ENCODE results near the gene SPTA1.

Gene SPTA1

DNA sequence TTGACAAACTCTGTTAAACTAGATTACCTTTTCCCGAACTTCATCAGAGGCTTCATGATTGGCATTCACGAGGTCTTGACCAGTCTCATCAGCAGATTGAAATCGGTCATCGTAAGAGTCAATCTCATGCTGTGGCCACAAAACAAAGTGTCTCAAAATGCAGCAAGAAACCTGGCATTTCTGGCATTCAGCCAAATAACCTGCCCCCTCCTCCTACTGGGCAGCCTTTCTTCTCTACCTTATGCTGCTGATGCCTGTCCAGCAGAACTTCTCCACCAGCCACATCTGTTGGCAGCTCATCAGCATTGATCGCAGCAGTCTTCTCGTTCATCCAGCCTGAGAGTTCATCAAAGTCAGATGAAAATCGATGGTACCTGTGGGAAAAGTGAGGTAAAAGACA lies 12.2 kb downstream of the SPTA1 start:
- POLR2A ChIA-PET, result no interaction called here
- TF ChIP-seq, protein P1, sequence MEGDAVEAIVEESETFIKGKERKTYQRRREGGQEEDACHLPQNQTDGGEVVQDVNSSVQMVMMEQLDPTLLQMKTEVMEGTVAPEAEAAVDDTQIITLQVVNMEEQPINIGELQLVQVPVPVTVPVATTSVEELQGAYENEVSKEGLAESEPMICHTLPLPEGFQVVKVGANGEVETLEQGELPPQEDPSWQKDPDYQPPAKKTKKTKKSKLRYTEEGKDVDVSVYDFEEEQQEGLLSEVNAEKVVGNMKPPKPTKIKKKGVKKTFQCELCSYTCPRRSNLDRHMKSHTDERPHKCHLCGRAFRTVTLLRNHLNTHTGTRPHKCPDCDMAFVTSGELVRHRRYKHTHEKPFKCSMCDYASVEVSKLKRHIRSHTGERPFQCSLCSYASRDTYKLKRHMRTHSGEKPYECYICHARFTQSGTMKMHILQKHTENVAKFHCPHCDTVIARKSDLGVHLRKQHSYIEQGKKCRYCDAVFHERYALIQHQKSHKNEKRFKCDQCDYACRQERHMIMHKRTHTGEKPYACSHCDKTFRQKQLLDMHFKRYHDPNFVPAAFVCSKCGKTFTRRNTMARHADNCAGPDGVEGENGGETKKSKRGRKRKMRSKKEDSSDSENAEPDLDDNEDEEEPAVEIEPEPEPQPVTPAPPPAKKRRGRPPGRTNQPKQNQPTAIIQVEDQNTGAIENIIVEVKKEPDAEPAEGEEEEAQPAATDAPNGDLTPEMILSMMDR (IDR thresholded peaks at IDR 0.05; ENCODE audit: control extremely low read depth, extremely low read depth, low read depth, missing control alignments), result no peak
- DNase-seq (ENCODE audit: extremely low spot score), result no peak
- CTCF ChIA-PET, result no interaction called here

DNA sequence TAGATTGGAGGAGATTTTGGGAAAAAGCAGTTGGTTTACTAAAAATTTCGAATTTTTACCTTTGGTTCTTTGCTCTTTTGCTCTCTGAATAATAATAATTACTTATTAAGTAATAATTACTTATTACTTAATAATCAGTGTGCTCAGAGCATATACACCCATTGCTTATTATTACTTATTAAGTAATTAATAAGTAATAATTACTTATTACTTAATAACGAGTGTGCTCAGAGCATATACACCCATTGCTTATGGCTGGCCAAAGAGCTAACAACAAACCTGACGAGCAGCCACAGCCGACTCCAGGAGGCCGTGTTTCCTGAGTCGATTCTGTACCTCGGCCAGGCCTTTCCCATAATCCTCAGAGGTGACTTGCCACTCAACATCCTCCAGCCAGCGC lies 20.5 kb downstream of the SPTA1 start:
- ChIA-PET CTCF (interaction anchor here (1.5 kb wide), 1 partner anchor 29 kb away, joined by 3 read pairs; no protein-coding TSS in a partner anchor), POLR2A (no interaction called here)
- DNase-seq (ENCODE audit: extremely low spot score), result no peak
- TF ChIP-seq, protein P1 (IDR thresholded peaks at IDR 0.05; ENCODE audit: control extremely low read depth, extremely low read depth, low read depth, missing control alignments), result no peak

DNA sequence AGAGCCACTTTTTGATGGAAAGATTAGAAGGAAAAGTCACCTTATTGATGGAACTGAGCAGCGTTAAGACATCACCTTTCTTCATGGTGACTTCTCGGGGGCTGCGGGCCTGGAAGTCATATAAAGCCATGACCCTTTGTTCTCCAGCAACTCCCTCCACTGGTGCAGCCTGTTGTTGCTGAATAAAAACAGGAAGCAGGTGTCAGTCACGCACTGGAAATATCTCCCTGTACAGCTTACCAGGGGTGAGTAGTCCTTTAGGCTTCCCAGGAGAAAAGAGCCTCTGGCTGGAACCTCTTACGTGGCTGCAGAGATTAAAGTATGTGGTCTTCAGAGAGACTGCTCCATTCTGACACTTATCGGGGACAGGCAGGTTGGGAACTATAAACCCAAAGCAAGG lies 31.9 kb downstream of the SPTA1 start:
- TF ChIP-seq, protein P1 (IDR thresholded peaks at IDR 0.05; ENCODE audit: control extremely low read depth, extremely low read depth, low read depth, missing control alignments), result no peak
- no peak for DNase-seq (ENCODE audit: extremely low spot score)
- CTCF ChIA-PET, result no interaction called here
- POLR2A ChIA-PET, result no interaction called here

DNA sequence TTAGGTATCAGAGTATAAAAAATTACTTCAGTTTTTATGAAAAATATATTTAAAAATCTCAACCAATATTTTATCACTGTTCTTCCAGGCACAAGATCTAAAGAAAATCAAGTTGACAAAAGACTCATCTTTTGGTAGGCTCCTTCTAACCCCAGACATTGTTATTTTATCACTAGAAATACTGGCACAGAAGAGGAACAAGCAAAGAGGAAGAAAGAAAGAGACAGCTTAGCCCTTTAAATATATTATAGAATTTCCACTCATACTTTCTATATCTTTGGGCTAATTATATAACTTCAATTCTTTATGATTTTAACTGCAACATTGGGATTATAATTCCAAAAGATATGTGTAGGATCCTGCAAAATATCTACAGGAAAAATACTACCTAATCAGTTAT lies 32.4 kb downstream of the SPTA1 start:
- CTCF ChIA-PET, result no interaction called here
- POLR2A ChIA-PET, result no interaction called here
- TF ChIP-seq, protein P1 (IDR thresholded peaks at IDR 0.05; ENCODE audit: control extremely low read depth, extremely low read depth, low read depth, missing control alignments), result no peak
- no peak for DNase-seq (ENCODE audit: extremely low spot score)

DNA sequence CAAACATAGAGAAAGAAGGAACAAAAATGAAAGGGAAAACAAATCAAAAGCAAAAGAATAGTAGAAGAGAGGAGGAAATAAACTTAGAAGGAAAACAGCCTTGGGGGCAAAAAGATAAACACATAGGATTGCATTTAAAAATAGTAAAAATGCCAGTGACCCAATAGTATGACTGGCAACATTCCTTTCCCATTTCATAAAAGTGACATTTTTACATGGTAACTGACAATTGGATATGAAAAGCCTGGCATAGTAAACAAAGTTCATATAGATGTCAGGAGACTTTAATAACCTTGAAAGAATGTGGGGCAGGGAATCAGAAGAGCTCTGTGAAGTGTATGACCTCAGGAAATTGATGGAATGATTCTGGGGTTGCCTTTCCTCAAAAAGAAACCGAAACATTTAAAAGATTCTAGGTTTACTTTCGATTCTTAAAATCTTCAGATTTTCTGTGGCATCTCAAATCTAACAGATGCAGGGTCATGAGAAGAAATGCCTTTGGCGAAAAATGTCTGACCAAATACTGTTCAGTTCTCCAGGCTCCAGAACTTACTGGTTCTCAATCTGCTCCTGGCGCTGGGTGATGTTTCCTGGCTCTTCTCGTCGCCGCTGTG lies 33.7 kb downstream of the SPTA1 start:
- ChIA-PET POLR2A (no interaction called here), CTCF (interaction anchor here (1.6 kb wide), 1 partner anchor 16 kb away, joined by 4 read pairs; no protein-coding TSS in a partner anchor)
- TF ChIP-seq, protein P1 (IDR thresholded peaks at IDR 0.05; ENCODE audit: control extremely low read depth, extremely low read depth, low read depth, missing control alignments), result no peak
- DNase-seq (ENCODE audit: extremely low spot score), result no peak

DNA sequence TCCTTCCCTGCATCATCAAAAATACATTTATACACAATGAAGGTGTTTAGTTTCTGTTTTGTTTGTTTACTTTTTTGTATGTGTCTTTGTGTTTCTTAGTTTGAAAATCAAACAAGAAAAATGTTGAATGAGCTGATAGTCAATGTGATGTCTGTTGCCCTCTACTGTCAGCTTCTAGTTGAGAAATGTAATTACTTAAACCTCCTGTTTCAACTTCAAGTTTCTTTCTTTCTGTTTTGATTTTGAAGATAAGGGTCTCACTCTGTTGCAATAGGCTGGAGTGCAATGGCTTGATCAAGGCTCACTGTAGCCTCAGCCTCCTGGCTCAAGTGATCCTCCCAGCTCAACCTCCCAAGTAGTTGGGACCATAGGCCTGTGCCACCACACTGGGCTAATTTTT lies 37.5 kb downstream of the SPTA1 start:
- DNase-seq (ENCODE audit: extremely low spot score), result peak; percentile 9
- CTCF ChIA-PET, result no interaction called here
- POLR2A ChIA-PET, result no interaction called here
- TF ChIP-seq, protein P1 (IDR thresholded peaks at IDR 0.05; ENCODE audit: control extremely low read depth, extremely low read depth, low read depth, missing control alignments), result no peak
